Activated CD8-positive, alpha-beta memory T cell treated with anti-CD3 and anti-CD28 coated beads, Interleukin-2, amount 50 U/mL, for 4 hours (primary cell): ENCODE results near the gene CHPF.

Source experiments
- DNase-seq: peaks from one replicate; pipeline ENCODE4 v3.0.0-alpha.2; 2020

Gene CHPF

GRCh38 chr2:219495531-219496122 lies 48.0 kb downstream of the CHPF start:
- DNase-seq, result peak; percentile 52

DNA sequence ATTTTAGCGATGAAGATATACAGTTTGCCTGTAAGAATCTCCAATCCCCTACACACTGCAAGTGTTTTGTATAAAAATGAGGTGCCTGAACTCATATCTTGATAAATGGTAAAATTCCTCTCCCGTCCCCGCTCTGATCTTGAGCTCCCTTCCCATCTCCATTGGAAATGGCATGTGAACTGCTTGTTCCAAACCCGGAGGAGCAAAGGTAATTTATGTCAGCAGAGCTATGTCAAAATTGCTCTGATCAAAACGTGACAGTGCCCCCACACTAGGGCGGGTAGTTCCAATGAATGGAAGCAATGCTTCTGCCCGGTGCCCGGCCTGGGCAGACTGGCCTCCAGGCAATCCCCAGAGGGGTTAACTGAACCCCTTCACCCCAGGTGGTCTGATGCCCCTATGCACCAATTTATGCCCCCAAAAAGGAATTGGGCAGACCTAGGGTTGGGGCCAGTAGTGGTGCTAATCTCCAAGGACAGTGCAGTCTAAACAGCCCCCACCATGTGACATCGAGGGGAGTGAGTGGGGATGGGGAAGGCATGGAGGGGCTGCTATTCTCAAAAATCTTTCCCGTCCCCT lies 48.6 kb downstream of the CHPF start:
- DNase-seq, result no peak

DNA sequence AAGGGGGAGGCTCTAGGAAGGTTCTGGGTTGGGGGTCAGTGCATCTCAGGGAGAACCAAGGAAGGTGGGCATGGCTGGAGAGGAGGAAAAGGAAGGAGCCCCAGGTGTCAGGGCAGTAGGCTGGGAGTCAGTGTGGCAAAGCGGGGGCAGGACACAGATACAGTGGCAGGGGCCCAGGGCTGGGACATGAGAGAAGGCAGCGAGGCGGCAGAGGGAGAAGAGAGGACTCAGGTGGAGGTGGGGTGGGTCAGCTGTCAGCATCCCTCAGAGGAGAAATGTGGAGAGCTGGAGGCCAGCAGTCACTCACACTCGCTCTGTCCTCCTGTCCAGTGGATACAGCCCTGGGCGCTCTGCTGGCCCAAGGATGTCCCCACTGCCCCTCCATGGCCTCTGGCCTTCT lies 50.5 kb downstream of the CHPF start:
- no peak for DNase-seq

GRCh38 chr2:219492575-219492974 lies 51.0 kb downstream of the CHPF start:
- no peak for DNase-seq

- DNase-seq, result no peak
Observed at GRCh38 chr2:219491278-219491963, 52.2 kb downstream of the CHPF start.

GRCh38 chr2:219490600-219491130 lies 52.9 kb downstream of the CHPF start:
- DNase-seq, result no peak

DNA sequence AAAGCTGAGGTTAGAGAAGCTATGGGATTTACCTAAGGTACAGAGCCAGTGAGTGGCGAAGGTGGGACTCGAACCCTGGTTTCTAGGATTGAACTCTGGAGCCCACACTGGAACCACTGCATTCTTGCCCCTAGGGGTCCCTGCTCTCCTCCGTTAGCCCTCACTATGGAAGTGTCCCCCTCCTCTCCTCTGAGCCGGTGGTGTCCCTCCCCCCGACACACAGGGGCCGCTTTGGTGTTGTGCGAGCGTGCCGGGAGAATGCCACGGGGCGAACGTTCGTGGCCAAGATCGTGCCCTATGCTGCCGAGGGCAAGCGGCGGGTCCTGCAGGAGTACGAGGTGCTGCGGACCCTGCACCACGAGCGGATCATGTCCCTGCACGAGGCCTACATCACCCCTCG lies 53.4 kb downstream of the CHPF start:
- DNase-seq, result no peak

DNA sequence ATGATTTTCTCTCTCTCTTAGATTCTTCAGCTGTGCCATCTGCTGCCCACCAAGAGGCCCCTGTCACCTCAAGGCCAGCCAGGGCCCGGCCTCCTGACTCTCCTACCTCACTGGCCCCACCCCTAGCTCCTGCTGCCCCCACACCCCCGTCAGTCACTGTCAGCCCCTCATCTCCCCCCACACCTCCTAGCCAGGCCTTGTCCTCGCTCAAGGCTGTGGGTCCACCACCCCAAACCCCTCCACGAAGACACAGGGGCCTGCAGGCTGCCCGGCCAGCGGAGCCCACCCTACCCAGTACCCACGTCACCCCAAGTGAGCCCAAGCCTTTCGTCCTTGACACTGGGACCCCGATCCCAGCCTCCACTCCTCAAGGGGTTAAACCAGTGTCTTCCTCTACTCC lies 54.3 kb downstream of the CHPF start:
- no peak for DNase-seq
